Panc1 (cell line): Measurements from ENCODE around the gene MYH14. TPM values are rescaled to one million over a fixed set of nuclear protein-coding genes. Genes with fewer than 3 reads are reported as not detected.
A peak's percentile ranks its signal among the peaks of the same experiment; 100 is the strongest.

Experiments
- ATAC-seq: fragments of 200-7000 bp; cut with Tn5 transposase; 2 replicates; pipeline ENCODE4 v1.9.1; 2020; ENCODE audit warnings: mild to moderate bottlenecking, moderate library complexity
- BruUV-seq: library from RNA; stranded (reverse); fragments of 400-500 nt; replicated peaks from 2 replicates; lab custom pipeline; 2021; lab: Mats Ljungman, UMichigan
- CTCF ChIA-PET: fragments of 300-600 bp; sonication (Branson Sonifier 250); formaldehyde crosslinking; loops from one replicate; lab custom pipeline; 2022; ENCODE audit warnings: antibody characterized with exemption; lab: Charles Lee
- POLR2A ChIA-PET: fragments of 300-600 bp; sonication (Branson Sonifier 250); formaldehyde crosslinking; loops from one replicate; lab custom pipeline; 2022; ENCODE audit warnings: antibody characterized with exemption; lab: Charles Lee
- DNase-seq: peaks from one replicate; pipeline ENCODE4 v3.0.0-alpha.2; 2010; ENCODE audit warnings: low read depth, low spot score
- H3K27ac ChIP-seq: 2 replicates; pipeline ENCODE4 v1.5.1; 2011; ENCODE audit warnings: mild to moderate bottlenecking, low read length, inconsistent platforms
- H3K27me3 ChIP-seq: fragments of 200-500 bp; sonication (Bioruptor generic); 2 replicates; pipeline ENCODE4 v1.6.0; 2014; ENCODE audit warnings: low read length, inconsistent platforms; ENCODE audit not compliant: control insufficient read depth, insufficient read depth
- H3K36me3 ChIP-seq: fragments of 200-500 bp; sonication (Bioruptor generic); 2 replicates; pipeline ENCODE4 v1.5.1; 2014; ENCODE audit warnings: inconsistent platforms, mild to moderate bottlenecking, low read length, moderate library complexity; ENCODE audit not compliant: control insufficient read depth, insufficient read depth
- H3K4me1 ChIP-seq: 2 replicates; pipeline ENCODE4 v1.5.1; 2011; ENCODE audit warnings: inconsistent platforms, mild to moderate bottlenecking, low read length, moderate library complexity; ENCODE audit not compliant: control insufficient read depth, insufficient read depth
- H3K4me3 ChIP-seq, 2 experiments: 2 replicates each; pipeline ENCODE4 v1.5.1; 2011 to 2012; ENCODE audit warnings: low read depth in 2 of 2, low read length in 2 of 2, mild to moderate bottlenecking in 2 of 2, inconsistent platforms in 1 of 2, moderate library complexity in 1 of 2
- H3K9me3 ChIP-seq: fragments of 200-500 bp; sonication (Bioruptor generic); 2 replicates; pipeline ENCODE4 v1.5.1; 2014; ENCODE audit warnings: low read depth, mild to moderate bottlenecking, inconsistent platforms, low read length, moderate library complexity; ENCODE audit not compliant: control insufficient read depth, insufficient read depth
- POLR2AphosphoS5 ChIP-seq: IDR thresholded peaks from 2 replicates; pipeline ENCODE4 v1.6.1; 2012; ENCODE audit warnings: mild to moderate bottlenecking, low read depth, low read length, moderate library complexity
- SIN3A ChIP-seq: IDR thresholded peaks from 2 replicates; pipeline ENCODE4 v1.6.1; 2012; ENCODE audit warnings: low read depth, mild to moderate bottlenecking, low read length, moderate library complexity, borderline replicate concordance; ENCODE audit not compliant: insufficient read depth
- TCF7L2 ChIP-seq: IDR thresholded peaks from 2 replicates; pipeline ENCODE4 v1.6.1; 2011; ENCODE audit warnings: mild to moderate bottlenecking, low read depth, low read length, inconsistent platforms
- in situ Hi-C: cut with HindIII; loops from 2 replicates; pipeline ENCODE4 v1.10.0; 2016; ENCODE audit warnings: low sequenced_read_pairs, low pct_unique_long_range_greater_than_20kb
- intact Hi-C: fragments of 100-400 bp; cut with micrococcal nuclease; formaldehyde crosslinking; loops from one replicate; pipeline ENCODE4 v1.10.0; 2022; ENCODE audit not compliant: unreplicated experiment
- total RNA-seq: library from RNA; stranded (reverse); gene quantifications from one replicate; pipeline ENCODE4 v1.2.1, GENCODE V29; 2021; ENCODE audit not compliant: unreplicated experiment
- TF ChIP-seq, protein P1 (sequence below): fragments of 450-650 bp; IDR thresholded peaks from 2 replicates; pipeline ENCODE4 v1.5.1; 2017; ENCODE audit warnings: mild to moderate bottlenecking
- TF ChIP-seq, protein P2 (sequence below), 2 experiments: IDR thresholded peaks; 2 replicates each; pipeline ENCODE4 v1.6.1; 2011 to 2012; ENCODE audit warnings: low read depth in 2 of 2, control low read depth in 1 of 2, low read length in 1 of 2, mild to moderate bottlenecking in 1 of 2, moderate library complexity in 1 of 2; ENCODE audit not compliant: insufficient read depth in 1 of 2

Gene MYH14
- total RNA-seq, 1 experiment from 2014 or later = 23.8 TPM

DNA sequence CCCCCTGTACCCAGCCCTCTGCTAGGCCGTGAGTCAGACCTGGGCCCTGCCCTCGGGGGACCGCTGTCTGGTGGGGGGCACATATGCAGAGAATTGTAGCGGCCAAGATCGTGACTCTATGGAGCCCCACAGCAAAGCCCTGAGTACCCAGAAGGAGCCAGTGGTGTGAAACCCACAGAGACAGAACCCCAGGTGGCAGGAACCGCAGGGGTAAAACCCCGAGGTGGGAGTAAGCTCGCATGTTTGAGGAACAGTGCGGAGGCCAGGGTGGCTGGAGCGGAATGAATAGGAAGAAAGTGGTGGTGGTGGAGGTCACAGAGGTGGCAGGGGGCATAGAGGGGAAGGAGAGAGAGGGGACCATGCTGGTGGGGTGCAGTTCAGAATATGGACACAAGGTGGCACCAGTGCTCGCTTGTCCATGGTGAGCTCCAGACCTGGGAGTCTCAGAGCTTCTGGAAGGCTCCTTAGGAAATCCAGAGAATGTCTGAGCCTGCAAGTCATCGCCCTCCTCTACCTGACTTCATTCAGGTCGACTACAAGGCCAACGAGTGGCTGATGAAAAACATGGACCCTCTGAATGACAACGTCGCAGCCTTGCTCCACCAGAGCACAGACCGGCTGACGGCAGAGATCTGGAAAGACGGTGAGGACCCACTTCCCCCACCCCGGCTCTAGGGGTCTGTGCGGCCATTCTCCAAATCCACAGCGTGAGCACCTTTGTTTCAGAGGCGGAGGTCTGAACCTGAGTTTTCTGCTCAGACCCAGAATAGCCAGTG, 48.9 kb downstream of the MYH14 start:
- ChIA-PET POLR2A (no interaction called here), CTCF (interaction anchor here (0.8 to 1.0 kb wide), 3 partner anchors 17 to 76 kb away, joined by 3 to 5 read pairs (median 3); no protein-coding TSS in a partner anchor)
- in situ Hi-C loops (no loop called here), intact Hi-C loops (no loop called here)
- DNase-seq (no peak), ATAC-seq (no peak)
- Histone ChIP-seq H3K4me3 (no peak overlapping the region), H3K27ac (no peak overlapping the region), H3K9me3 (peaks cover 4% of the 10 kb centered on the region; the same call in 1 of the 2 replicates), H3K36me3 (no peaks in the 10 kb centered on the region), H3K4me1 (no peaks in the 10 kb centered on the region), H3K27me3 (no peaks in the 10 kb centered on the region)
- BruUV-seq = no TSS peak
- TF ChIP-seq, protein P1, sequence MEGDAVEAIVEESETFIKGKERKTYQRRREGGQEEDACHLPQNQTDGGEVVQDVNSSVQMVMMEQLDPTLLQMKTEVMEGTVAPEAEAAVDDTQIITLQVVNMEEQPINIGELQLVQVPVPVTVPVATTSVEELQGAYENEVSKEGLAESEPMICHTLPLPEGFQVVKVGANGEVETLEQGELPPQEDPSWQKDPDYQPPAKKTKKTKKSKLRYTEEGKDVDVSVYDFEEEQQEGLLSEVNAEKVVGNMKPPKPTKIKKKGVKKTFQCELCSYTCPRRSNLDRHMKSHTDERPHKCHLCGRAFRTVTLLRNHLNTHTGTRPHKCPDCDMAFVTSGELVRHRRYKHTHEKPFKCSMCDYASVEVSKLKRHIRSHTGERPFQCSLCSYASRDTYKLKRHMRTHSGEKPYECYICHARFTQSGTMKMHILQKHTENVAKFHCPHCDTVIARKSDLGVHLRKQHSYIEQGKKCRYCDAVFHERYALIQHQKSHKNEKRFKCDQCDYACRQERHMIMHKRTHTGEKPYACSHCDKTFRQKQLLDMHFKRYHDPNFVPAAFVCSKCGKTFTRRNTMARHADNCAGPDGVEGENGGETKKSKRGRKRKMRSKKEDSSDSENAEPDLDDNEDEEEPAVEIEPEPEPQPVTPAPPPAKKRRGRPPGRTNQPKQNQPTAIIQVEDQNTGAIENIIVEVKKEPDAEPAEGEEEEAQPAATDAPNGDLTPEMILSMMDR = peak; percentile 70
- TF ChIP-seq POLR2AphosphoS5 (no peak), TCF7L2 (no peak)
- TF ChIP-seq, protein P2, sequence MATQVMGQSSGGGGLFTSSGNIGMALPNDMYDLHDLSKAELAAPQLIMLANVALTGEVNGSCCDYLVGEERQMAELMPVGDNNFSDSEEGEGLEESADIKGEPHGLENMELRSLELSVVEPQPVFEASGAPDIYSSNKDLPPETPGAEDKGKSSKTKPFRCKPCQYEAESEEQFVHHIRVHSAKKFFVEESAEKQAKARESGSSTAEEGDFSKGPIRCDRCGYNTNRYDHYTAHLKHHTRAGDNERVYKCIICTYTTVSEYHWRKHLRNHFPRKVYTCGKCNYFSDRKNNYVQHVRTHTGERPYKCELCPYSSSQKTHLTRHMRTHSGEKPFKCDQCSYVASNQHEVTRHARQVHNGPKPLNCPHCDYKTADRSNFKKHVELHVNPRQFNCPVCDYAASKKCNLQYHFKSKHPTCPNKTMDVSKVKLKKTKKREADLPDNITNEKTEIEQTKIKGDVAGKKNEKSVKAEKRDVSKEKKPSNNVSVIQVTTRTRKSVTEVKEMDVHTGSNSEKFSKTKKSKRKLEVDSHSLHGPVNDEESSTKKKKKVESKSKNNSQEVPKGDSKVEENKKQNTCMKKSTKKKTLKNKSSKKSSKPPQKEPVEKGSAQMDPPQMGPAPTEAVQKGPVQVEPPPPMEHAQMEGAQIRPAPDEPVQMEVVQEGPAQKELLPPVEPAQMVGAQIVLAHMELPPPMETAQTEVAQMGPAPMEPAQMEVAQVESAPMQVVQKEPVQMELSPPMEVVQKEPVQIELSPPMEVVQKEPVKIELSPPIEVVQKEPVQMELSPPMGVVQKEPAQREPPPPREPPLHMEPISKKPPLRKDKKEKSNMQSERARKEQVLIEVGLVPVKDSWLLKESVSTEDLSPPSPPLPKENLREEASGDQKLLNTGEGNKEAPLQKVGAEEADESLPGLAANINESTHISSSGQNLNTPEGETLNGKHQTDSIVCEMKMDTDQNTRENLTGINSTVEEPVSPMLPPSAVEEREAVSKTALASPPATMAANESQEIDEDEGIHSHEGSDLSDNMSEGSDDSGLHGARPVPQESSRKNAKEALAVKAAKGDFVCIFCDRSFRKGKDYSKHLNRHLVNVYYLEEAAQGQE (IDR thresholded peaks at IDR 0.05; ENCODE audit: insufficient read depth in 1 of 2, low read depth in 2 of 2, low read length in 1 of 2) = no peak

DNA sequence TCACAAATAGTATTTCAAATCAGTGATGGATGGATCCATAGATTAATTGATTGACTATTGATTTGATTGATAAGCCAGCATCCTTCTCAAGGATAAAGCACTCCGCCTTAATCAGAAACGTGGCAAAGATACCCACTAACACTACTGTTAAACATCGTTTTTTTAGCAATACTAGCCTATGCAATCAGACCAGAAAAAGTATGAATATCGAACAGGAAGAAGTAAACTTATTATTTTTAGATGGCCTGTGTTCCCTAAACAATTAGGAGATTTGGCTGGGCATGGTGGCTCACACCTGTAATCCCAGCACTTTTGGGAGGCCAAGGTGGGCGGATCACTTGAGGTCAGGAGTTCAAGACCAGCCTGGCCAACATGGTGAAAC, 49.5 kb downstream of the MYH14 start:
- no peaks in the 10 kb centered on the region for H3K4me1 ChIP-seq
- intact Hi-C loops (no loop called here), in situ Hi-C loops (no loop called here)
- H3K27me3 ChIP-seq = no peaks in the 10 kb centered on the region
- TF ChIP-seq, protein P1 = no peak
- TF ChIP-seq SIN3A = no peak
- TF ChIP-seq TCF7L2 = no peak
- TF ChIP-seq, protein P2 (IDR thresholded peaks at IDR 0.05; ENCODE audit: insufficient read depth in 1 of 2, low read depth in 2 of 2, low read length in 1 of 2) = no peak
- TF ChIP-seq POLR2AphosphoS5 = no peak
- no peak overlapping the region for H3K27ac ChIP-seq
- no peaks in the 10 kb centered on the region for H3K36me3 ChIP-seq
- ATAC-seq (no peak), DNase-seq (no peak)
- ChIA-PET POLR2A (no interaction called here), CTCF (interaction anchor here (0.8 to 1.0 kb wide), 3 partner anchors 18 to 75 kb away, joined by 3 to 5 read pairs (median 3); no protein-coding TSS in a partner anchor)
- BruUV-seq = no TSS peak
- H3K4me3 ChIP-seq = no peak overlapping the region
- peaks cover 4% of the 10 kb centered on the region; the same call in 1 of the 2 replicates for H3K9me3 ChIP-seq
